KBM-7 (cell line): Measurements from ENCODE around the gene PHLDB3.
"Not testable (repeated sequence)": the region's sequence is repeated elsewhere in the genome, so short reads cannot be mapped to it uniquely, and the experiment has no call there.

ENCODE experiments used
- DNase-seq: peaks from one replicate; pipeline ENCODE4 v3.0.0-alpha.2; 2015
- in situ Hi-C: fragments of 300-500 bp; cut with MboI; formaldehyde crosslinking; loops from 2 replicates; pipeline ENCODE4 v1.14.3; 2020; ENCODE audit warnings: low sequenced_read_pairs, low pct_unique_long_range_greater_than_20kb, mixed read lengths

PHLDB3 gene

DNA sequence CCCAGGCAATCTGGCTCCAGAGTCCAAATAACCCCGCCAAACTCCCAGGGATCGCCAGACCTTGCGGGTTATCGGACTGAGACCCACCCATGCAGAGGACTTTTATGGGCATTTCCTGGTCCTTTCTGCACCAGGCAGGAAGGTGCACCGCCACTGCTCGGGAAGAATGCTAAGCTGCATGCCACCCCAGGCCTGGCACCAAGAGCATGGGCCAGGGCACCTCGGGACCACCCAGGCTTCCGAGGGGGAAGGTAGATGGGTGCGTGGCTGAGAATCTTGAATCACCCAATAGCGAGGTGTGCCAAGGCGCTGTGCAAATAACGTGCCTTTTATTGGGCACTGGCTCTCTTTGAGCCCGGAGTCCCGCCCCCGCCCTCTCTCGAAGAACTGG, 28.0 kb upstream of the PHLDB3 start:
- DNase-seq, result no peak
- in situ Hi-C loops, result no loop called here

- DNase-seq, result no peak
These were observed 23.5 kb upstream of the PHLDB3 start for GRCh38 chr19:43527860-43528622.

DNA sequence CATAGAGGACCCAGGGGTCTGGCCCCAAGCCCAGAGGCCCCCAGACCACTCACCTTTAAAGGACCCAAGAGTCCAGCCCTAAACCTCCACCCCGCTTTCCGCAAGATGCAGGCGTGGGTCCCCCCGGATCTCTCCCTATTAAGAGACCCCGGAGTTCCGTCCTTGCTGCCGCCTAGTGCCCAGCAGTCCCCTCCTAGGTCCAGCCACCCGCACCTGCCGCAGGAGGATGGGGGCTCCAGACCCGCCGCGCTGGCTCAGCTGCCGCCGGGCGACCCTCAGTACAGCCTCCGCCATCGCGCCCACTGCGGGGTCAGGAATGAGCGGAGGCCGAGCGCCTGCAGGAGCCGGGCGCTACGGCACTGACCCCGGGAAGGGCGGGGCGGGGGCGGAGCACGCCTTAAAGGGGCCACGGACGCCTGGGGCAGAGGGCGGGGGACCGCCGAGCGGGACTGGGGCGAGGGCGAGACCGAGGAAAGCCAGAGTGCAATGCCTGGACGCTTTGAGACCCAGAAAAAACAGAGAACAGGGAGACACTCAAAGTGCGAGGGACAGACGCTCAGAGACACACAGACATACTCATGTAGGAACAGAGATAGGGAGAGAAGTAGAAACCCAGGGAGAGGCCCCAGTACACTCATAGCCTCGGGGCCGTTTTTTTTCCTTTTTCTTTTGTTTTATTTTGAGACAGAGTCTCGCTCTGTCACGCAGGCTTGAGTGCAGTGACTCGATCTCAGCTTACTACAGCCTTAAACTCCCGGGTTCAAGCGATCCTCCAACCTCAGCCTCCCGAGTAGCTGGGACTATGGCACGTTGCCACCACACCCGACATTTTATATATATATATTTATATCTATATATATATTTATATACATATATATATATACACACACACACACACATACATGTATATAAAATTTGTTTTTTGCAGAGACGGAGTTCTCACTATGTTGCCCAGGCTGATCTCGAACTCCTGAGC, 22.6 kb upstream of the PHLDB3 start, which contains the start of gene ETHE1:
Gene ETHE1 (minus strand): TSS at position 318 of the 976 bp plus-strand sequence. CDS start 24 bp downstream, at position 294.
- DNase-seq, result peak; percentile 74
- in situ Hi-C loops, result no loop called here

More at GRCh38 chr19:43527860-43528622, 23.5 kb upstream of the PHLDB3 start:
- in situ Hi-C loops, result no loop called here

DNA sequence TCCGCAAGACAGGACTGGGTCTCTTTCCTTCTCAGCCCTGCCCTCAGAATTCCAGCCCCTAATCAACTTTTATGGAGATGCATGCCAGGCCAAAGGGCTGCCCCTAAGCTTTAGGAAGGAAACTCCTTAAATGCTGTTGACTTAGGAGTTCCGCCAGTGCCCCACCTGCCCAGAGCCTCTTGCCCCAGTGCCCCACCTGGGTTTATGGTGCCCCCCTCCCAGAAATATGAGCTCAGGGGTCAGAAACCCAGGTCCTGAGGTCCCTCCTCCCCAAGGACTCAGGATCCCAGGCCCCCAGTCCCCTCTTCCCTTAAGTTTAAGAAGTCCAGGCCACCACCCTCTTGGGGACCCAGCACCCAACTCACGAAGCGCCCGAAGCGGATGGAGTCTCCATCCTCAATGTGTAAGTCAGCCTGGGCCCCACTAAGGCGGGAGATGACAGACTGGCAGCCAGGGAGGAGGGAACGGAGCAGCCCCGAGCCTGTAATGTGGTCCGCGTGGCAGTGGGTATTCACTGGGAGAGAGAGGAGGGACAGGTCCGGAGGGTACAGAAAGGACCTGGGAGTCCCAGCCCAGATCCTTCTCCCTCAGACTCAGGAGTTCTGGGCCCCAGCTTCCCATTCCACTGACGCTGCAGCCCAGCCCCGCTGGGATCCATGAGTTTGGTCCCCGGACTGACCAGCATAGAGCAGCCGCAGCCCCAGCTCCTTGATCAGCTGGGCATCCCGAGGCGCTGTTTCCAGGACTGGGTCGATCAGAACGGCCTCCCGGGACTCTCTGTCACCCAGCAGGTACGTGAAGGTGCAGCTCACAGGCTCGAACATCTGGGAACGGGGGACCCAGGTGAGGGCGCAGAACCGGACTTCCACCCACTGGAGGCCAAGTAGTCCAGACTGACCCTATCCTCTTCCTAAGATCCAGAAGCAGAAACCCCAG, 21.6 kb upstream of the PHLDB3 start:
- DNase-seq, result peak; percentile 20
- in situ Hi-C loops, result no loop called here

- peak; percentile 92 for DNase-seq
- in situ Hi-C loops, result no loop called here
These were observed 20.6 kb upstream of the PHLDB3 start for GRCh38 chr19:43524922-43525835.

GRCh38 chr19:43523696-43524095, 19.1 kb upstream of the PHLDB3 start:
- in situ Hi-C loops, DNase-seq: not testable (repeated sequence)

GRCh38 chr19:43522929-43523328, 18.4 kb upstream of the PHLDB3 start:
- in situ Hi-C loops, result no loop called here
- no peak for DNase-seq

- in situ Hi-C loops, result loop anchor here (10.0 kb wide), 1 partner anchor 75 kb away; no protein-coding TSS in a partner anchor
These were observed 15.0 kb upstream of the PHLDB3 start for GRCh38 chr19:43519436-43520088.

DNA sequence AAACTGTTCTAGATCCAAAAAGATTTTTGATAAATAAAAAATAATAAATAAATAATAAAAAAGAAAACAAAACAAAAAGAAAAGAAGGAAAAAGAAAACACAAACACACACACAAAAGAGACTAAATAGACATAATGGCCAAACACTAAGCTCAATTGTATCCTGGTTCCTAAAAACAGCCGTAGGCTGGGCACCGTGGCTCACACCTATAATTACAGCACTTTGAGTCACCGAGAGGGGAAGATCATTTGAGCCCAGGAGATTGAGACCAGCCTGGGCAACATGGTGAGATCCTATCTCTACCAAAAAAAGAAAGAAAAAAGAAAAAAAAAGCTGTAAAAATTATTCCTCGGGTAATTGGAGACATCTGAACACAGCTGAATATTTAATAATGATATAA, 13.5 kb upstream of the PHLDB3 start:
- in situ Hi-C loops, result loop anchor here (10.0 kb wide), 1 partner anchor 73 kb away; no protein-coding TSS in a partner anchor
- DNase-seq, result no peak

More at GRCh38 chr19:43519436-43520088, 15.0 kb upstream of the PHLDB3 start:
- peak; percentile 79 for DNase-seq

DNA sequence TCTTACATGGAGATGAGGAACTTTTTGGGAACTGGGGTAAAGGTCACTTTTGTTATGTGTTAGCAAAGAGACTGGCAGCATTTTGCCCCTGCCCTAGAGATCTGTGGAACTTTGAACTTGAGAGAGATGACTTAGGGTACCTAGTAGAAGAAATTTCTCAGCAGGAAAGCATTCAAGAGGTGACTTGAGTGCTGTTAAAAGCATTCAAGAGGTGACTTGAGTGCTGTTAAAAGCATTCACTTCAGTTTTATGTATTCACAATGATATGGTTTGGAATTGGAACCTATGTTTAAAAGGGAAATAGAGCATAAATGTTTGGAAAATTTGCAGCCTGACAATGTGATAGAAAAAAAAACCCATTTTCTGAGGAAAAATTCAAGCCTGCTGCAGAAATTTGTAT, 7.9 kb upstream of the PHLDB3 start:
- not testable (repeated sequence) for DNase-seq
- in situ Hi-C loops, result loop anchor here (10.0 kb wide), 1 partner anchor 68 kb away; no protein-coding TSS in a partner anchor

- no peak for DNase-seq
- in situ Hi-C loops, result loop anchor here (10.0 kb wide), 1 partner anchor 67 kb away; no protein-coding TSS in a partner anchor
These were observed 6.8 kb upstream of the PHLDB3 start for GRCh38 chr19:43511324-43511723.

- in situ Hi-C loops, result loop anchor here (10.0 kb wide), 1 partner anchor 66 kb away; no protein-coding TSS in a partner anchor
- DNase-seq, result no peak
These were observed 6.2 kb upstream of the PHLDB3 start for GRCh38 chr19:43510713-43511112.

DNA sequence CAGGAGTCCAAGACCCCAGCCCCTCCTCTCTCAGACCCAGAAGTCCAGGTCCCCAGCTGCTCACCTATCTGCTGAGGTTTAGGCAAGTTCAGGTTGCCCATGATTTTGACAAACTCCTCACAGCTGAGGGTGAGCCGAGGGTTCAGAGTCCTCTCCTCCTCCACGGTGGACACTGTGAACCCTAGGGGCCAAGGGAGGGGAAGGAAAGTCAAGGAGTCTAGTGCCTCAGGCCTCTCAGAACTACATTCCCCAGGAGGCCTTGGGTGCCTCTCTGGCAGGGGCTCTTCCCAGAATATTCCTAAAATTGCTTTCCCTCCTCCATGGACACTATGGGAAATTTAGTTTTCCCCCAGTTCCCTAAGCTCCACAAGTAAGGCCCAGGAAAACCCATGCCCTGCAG, 3.3 kb upstream of the PHLDB3 start:
- in situ Hi-C loops, result no loop called here

DNA sequence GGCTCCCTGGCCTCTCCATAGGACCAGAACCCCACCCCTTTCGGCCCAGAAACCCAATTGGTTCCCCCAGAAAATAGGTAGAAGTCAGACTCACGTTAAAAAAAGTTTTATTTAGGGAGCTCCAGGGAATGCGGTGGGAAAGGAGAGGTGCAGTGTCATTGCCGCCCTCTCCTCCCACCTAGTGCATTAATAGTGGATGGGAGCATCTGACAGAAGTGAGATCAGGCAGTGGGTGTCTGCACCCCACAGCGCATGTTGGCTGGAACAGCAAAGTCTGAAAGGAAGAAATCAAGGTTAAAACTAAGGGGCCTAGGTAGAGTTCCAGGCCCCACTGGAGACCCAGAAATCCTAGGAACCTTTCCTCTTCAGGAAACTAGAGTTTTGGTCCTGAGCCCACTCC, 2.1 kb upstream of the PHLDB3 start:
- no peak for DNase-seq

More for the DNA sequence above, 3.3 kb upstream of the PHLDB3 start:
- DNase-seq, result no peak

DNA sequence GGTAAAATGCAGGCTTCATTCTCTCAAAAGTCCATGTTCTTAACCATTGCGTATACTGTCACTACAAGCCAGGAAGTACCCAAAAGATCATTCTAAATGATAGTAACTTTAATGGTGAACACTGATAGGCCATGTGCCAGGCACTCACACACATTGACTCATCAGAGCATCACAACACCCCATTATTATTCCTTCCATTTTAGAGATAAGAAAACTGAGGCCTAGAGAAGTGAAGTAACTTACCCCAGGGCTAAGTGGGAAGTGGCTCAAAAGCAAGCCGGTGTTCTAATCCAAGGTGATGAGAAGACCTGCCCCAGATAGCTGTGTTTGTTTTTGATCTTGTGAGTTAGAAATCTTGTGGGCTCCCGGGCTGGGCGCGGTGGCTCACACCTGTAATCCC, 1.4 kb upstream of the PHLDB3 start:
- DNase-seq, result no peak
- in situ Hi-C loops, result no loop called here

More for the DNA sequence above, 2.1 kb upstream of the PHLDB3 start:
- in situ Hi-C loops, result no loop called here

DNA sequence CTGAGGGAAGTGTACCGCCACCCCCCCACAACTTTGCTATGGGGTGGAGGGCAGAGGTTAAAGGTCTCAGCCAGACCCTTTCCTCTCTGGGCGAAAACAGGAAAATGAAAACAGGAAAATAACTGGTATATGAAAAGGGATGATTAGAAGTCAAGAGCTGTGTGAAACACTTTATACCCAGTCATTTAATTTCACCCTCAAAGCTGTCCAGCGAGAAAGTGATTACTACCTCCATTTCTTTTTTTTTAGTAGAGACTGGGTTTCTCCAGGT, 575 bp upstream of the PHLDB3 start:
- in situ Hi-C loops, result no loop called here
- no peak for DNase-seq
